GM12878 (cell line): Measurements from ENCODE around the gene INO80D. TPM values are rescaled to one million over a fixed set of nuclear protein-coding genes. Genes with fewer than 3 reads are reported as not detected.

Experiments used
- ATAC-seq: fragments of 200-7000 bp; cut with Tn5 transposase; 3 replicates; pipeline ENCODE4 v1.9.1; 2020; ENCODE audit warnings: mild to moderate bottlenecking, moderate library complexity
- BruUV-seq: library from RNA; stranded (reverse); fragments of 400-500 nt; replicated peaks from 2 replicates; lab custom pipeline; 2021; lab: Mats Ljungman, UMichigan
- CTCF ChIA-PET: fragments of 300-600 bp; sonication (Branson Sonifier 250); formaldehyde crosslinking; extraction: SDS; loops from one replicate; lab custom pipeline; 2021; ENCODE audit warnings: inconsistent platforms; lab: Yijun Ruan, JAX
- POLR2A ChIA-PET: fragments of 350-600 bp; formaldehyde crosslinking; extraction: SDS; loops from one replicate; lab custom pipeline; 2021; ENCODE audit warnings: inconsistent platforms; lab: Charles Lee
- RAD21 ChIA-PET: fragments of 300-600 bp; sonication (Branson Sonifier 250); formaldehyde crosslinking; loops from one replicate; lab custom pipeline; 2023; ENCODE audit warnings: antibody characterized with exemption; ENCODE audit not compliant: unreplicated experiment; lab: Charles Lee
- SMC1A ChIA-PET: fragments of 300-600 bp; sonication (Branson Sonifier 250); formaldehyde crosslinking; loops from one replicate; lab custom pipeline; 2023; ENCODE audit not compliant: unreplicated experiment, uncharacterized antibody; lab: Charles Lee
- DNase-seq: peaks from one replicate; pipeline ENCODE4 v3.0.0-alpha.2; 2011; ENCODE audit warnings: low read depth, low spot score
- FAIRE-seq: peaks from 3 replicates; lab custom pipeline; 2011; peaks lifted over from hg19 to GRCh38; lab: Jason Lieb, UNC
- H2AFZ ChIP-seq: 2 replicates; pipeline ENCODE4 v1.6.0; 2011; ENCODE audit warnings: low read depth, low read length, control low read depth; ENCODE audit not compliant: control insufficient read depth
- H3K27ac ChIP-seq: 2 replicates; pipeline ENCODE4 v1.5.1; 2011; ENCODE audit warnings: control low read depth; ENCODE audit not compliant: control insufficient read depth, insufficient read depth
- H3K27me3 ChIP-seq, 2 experiments: replicated peaks in 1 of 2; 2 replicates each; pipeline versions ENCODE4 v1.6.0 to v1.6.1; 2011; ENCODE audit warnings: low read length in 1 of 2; ENCODE audit not compliant: control insufficient read depth in 2 of 2, insufficient read depth in 2 of 2
- H3K36me3 ChIP-seq, 2 experiments: 2 replicates each; pipeline ENCODE4 v1.5.1; 2011; ENCODE audit warnings: low read length in 1 of 2; ENCODE audit not compliant: control insufficient read depth in 2 of 2, insufficient read depth in 2 of 2
- H3K4me1 ChIP-seq: 2 replicates; pipeline ENCODE4 v1.6.1; 2011; ENCODE audit warnings: mild to moderate bottlenecking, low read length, moderate library complexity, mixed read lengths; ENCODE audit not compliant: control insufficient read depth, insufficient read depth
- H3K4me2 ChIP-seq: 2 replicates; pipeline ENCODE4 v1.6.0; 2011; ENCODE audit warnings: control low read depth; ENCODE audit not compliant: control insufficient read depth, insufficient read depth
- H3K4me3 ChIP-seq: fragments of 200-600 bp; sonication (generic); 2 replicates; pipeline ENCODE4 v1.5.1; 2016
- H3K79me2 ChIP-seq: 2 replicates; pipeline ENCODE4 v1.6.0; 2011; ENCODE audit warnings: low read length; ENCODE audit not compliant: control insufficient read depth, insufficient read depth
- H3K9ac ChIP-seq: 2 replicates; pipeline ENCODE4 v1.8.0; 2011; ENCODE audit warnings: low read length, control low read depth, mixed read lengths; ENCODE audit not compliant: control insufficient read depth, insufficient read depth
- H3K9me3 ChIP-seq: replicated peaks from 3 replicates; pipeline ENCODE4 v1.5.1; 2011; ENCODE audit warnings: mild to moderate bottlenecking, low read length; ENCODE audit not compliant: control insufficient read depth, insufficient read depth
- H4K20me1 ChIP-seq: 2 replicates; pipeline ENCODE4 v1.6.0; 2011; ENCODE audit not compliant: control insufficient read depth, insufficient read depth
- BCL11A ChIP-seq: IDR thresholded peaks from 2 replicates; pipeline ENCODE4 v1.6.1; 2011; ENCODE audit warnings: low read depth, low read length
- EGR1 ChIP-seq, 2 experiments: IDR thresholded peaks; 1 replicate in 1 of 2; 2 replicates in 1 of 2; pipeline ENCODE4 v1.6.1; 2011 to 2012; ENCODE audit warnings: low read depth in 2 of 2, low read length in 2 of 2, borderline replicate concordance in 1 of 2, mild to moderate bottlenecking in 1 of 2, moderate library complexity in 1 of 2
- NR2C1 ChIP-seq: fragments of 450-650 bp; IDR thresholded peaks from 2 replicates; pipeline ENCODE4 v1.6.1; 2017; ENCODE audit warnings: antibody characterized with exemption, mild to moderate bottlenecking, moderate library complexity
- POLR2AphosphoS5 ChIP-seq: IDR thresholded peaks from 2 replicates; pipeline ENCODE4 v1.6.1; 2011; ENCODE audit warnings: mild to moderate bottlenecking, low read length, inconsistent platforms
- RCOR1 ChIP-seq: conservative IDR thresholded peaks from 2 replicates; pipeline ENCODE4 v1.6.1; 2012; ENCODE audit warnings: low read depth, low read length, improper control_type of control experiment
- TCF12 ChIP-seq: IDR thresholded peaks from 2 replicates; pipeline ENCODE4 v1.6.1; 2011; ENCODE audit warnings: low read depth, mild to moderate bottlenecking, low read length
- ZBTB33 ChIP-seq: fragments of 450-650 bp; IDR thresholded peaks from 2 replicates; pipeline ENCODE4 v1.6.1; 2017; ENCODE audit warnings: mild to moderate bottlenecking
- WGBS: methylation state at CpG from one replicate; pipeline ENCODE4 v1.1.6; 2016; ENCODE audit warnings: low lambda C conversion rate; ENCODE audit not compliant: insufficient replicate concordance, insufficient coverage; ENCODE audit errors: missing lambda C conversion rate; 5-methylcytosine and 5-hydroxymethylcytosine counted together
- in situ Hi-C: fragments of 300-500 bp; cut with MboI; formaldehyde crosslinking; loops from 9 replicates; pipeline ENCODE4 v1.14.3; 2018; ENCODE audit warnings: mixed read lengths
- intact Hi-C: fragments of 100-400 bp; cut with micrococcal nuclease; formaldehyde crosslinking; loops from one replicate; pipeline ENCODE4 v1.14.2; 2022; ENCODE audit not compliant: unreplicated experiment
- polyA plus RNA-seq, 11 experiments: library from polyadenylated mRNA; depleted of rRNA in 4 of 11; unstranded in 6 of 11; stranded (reverse) in 5 of 11; fragments of >200 nt; fragmentation: Nextera tagmentation in 4 of 11; fragmentation: Illumina TruSeq in 1 of 11; extraction: Ambion mirVana in 4 of 11; extraction: Trizol in 1 of 11; gene quantifications; 1 replicate in 1 of 11; 2 replicates in 10 of 11; pipeline versions ENCODE4 v1.2.1 to v1.2.3, GENCODE V29; 2011 to 2016; ENCODE audit warnings: inconsistent platforms in 2 of 11, missing spikeins in 2 of 11, low read depth in 1 of 11
- total RNA-seq, 4 experiments: library from RNA; depleted of rRNA in 3 of 4; stranded (reverse); fragments of >200 nt in 3 of 4; fragmentation: Illumina TruSeq in 1 of 4; extraction: Trizol in 1 of 4; gene quantifications; 2 replicates each; pipeline versions ENCODE4 v1.2.1 to v1.2.3, GENCODE V29; 2013 to 2021
- TF ChIP-seq, protein P1 (sequence below): IDR thresholded peaks from 2 replicates; pipeline ENCODE4 v1.6.1; 2011; ENCODE audit warnings: borderline replicate concordance, low read depth, mild to moderate bottlenecking, moderate library complexity, mixed read lengths, low read length; ENCODE audit not compliant: insufficient read depth; ENCODE audit errors: extremely low read length

The INO80D gene
- total and polyA plus RNA-seq, 10 of the 15 experiments (the other 5 are each of a cell fraction or from before 2014, with no cell fraction given), result 0.73 to 16.3 (median 4.7) TPM

GRCh38 chr2:205970348-205970747 lies 115.6 kb downstream of the INO80D start:
- in situ Hi-C loops (no loop called here), intact Hi-C loops (no loop called here)
- Histone ChIP-seq H3K4me2 (no peak overlapping the region), H4K20me1 (no peaks in the 10 kb centered on the region), H3K27me3 (no peaks in the 10 kb centered on the region; a peak in 3 of 4 replicates), H3K9me3 (no peaks in the 10 kb centered on the region), H3K79me2 (no peaks in the 10 kb centered on the region), H3K36me3 (no peaks in the 10 kb centered on the region), H3K27ac (no peak overlapping the region), H3K4me1 (no peaks in the 10 kb centered on the region), H3K9ac (no peak overlapping the region), H2AFZ (no peak overlapping the region), H3K4me3 (no peak overlapping the region)
- FAIRE-seq (no peak), ATAC-seq (no peak; the same call in 2 of the 3 replicates), DNase-seq (no peak)
- CTCF ChIA-PET, result interaction anchor here (1.3 to 2.0 kb wide), 2 partner anchors 13 to 25 kb away, joined by 3 to 7 read pairs; no protein-coding TSS in a partner anchor
- RAD21 ChIA-PET, result no interaction called here
- TF ChIP-seq BCL11A (no peak), RCOR1 (no peak), POLR2AphosphoS5 (no peak), TCF12 (no peak), NR2C1 (no peak), ZBTB33 (no peak), EGR1 (IDR thresholded peaks at IDR 0.05; ENCODE audit: borderline replicate concordance in 1 of 2, low read depth in 2 of 2, low read length in 2 of 2) (no peak)
- TF ChIP-seq, protein P1, sequence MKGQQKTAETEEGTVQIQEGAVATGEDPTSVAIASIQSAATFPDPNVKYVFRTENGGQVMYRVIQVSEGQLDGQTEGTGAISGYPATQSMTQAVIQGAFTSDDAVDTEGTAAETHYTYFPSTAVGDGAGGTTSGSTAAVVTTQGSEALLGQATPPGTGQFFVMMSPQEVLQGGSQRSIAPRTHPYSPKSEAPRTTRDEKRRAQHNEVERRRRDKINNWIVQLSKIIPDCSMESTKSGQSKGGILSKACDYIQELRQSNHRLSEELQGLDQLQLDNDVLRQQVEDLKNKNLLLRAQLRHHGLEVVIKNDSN, result no peak
- BruUV-seq, result no TSS peak
- POLR2A ChIA-PET, result interaction anchor here (0.7 to 2.2 kb wide), 3 partner anchors 7 to 38 kb away, joined by 3 to 7 read pairs (median 3); no protein-coding TSS in a partner anchor
- WGBS, result 15% methylated on average over 5 of the region's 5 CpGs
- SMC1A ChIA-PET, result interaction anchor here (1.1 to 2.3 kb wide), 2 partner anchors 14 to 183 kb away, joined by 3 to 8 read pairs; no protein-coding TSS in a partner anchor
